ENCODE data around the gene NDFIP2.
A peak's percentile ranks its signal among the peaks of the same experiment; 100 is the strongest.

The NDFIP2 gene, protein sequence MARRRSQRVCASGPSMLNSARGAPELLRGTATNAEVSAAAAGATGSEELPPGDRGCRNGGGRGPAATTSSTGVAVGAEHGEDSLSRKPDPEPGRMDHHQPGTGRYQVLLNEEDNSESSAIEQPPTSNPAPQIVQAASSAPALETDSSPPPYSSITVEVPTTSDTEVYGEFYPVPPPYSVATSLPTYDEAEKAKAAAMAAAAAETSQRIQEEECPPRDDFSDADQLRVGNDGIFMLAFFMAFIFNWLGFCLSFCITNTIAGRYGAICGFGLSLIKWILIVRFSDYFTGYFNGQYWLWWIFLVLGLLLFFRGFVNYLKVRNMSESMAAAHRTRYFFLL

DNA sequence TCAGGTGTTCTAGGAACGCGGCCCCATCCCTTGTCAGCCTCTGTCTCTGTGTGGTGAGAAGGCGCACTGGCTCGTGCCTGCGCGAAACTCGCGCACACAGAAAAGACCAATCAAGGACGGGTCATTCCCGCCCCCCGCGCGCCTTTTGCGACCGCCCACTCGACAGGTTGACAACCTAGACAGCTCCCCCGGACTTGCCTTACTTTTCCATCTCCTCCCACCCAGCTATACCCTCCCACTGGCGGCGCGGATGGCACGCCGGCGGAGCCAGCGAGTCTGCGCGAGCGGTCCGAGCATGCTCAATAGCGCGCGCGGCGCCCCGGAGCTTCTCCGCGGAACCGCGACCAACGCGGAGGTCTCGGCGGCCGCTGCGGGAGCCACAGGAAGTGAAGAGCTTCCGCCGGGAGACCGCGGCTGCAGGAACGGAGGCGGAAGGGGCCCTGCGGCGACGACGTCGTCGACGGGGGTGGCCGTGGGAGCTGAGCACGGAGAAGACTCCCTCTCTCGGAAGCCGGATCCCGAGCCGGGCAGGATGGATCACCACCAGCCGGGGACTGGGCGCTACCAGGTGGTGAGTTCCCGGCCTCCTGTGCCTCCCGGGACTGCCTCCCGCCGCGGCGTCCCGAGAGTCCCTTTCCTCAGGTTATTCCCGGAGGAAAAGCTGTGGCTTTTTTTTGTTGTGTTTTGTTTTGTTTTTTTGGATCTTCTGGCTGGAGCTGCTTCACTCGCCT lies at the start of gene NDFIP2:
Gene NDFIP2, plus strand, starts transcription at position 202 of the 731 bp plus-strand sequence. Its CDS starts 49 bp downstream, at position 251.
- H3K4me1 ChIP-seq (ENCODE audit: insufficient read depth, low read length) = peaks cover 10% of the 10 kb centered on the region
- H3K36me3 ChIP-seq (ENCODE audit: insufficient read depth, low read depth, low read length) = no peaks in the 10 kb centered on the region
- H3K27ac ChIP-seq (ENCODE audit: low read length) = no peak within 1 kb of the TSS
- H3K9me3 ChIP-seq (ENCODE audit: insufficient read depth, low read depth, low read length) = no peaks in the 10 kb centered on the region
- H3K27me3 ChIP-seq (ENCODE audit: insufficient read depth, low read length) = peaks cover 19% of the 10 kb centered on the region
- H3K4me3 ChIP-seq (ENCODE audit: low read length) = peak within 1 kb of the TSS; percentile 95
- H3K9ac ChIP-seq (ENCODE audit: low read depth, low read length) = peak within 1 kb of the TSS; percentile 74; the same call in 1 of the 2 replicates

DNA sequence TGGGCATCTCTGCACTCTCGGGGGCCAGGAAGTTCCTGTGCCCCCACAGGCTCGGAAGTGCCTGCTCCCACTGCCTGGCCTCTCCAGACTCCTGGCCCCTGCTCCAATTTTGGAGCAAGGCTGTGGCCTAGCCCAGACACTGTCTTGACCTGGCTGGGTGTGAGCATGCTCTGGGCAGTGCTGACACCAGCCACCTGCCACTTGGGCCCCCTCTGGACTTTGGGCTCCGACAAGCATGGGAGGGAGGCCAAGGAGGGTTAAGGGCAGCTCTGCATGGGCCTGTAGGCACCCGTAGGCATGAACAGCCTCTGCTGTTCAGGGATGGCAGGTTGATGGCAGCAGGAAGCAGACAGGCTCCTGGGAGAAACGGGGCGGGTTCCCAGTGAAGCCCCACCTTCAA lies 48.9 kb upstream of the NDFIP2 start:
- H3K36me3 ChIP-seq (ENCODE audit: insufficient read depth, low read depth, low read length) = no peaks in the 10 kb centered on the region
- H3K27me3 ChIP-seq (ENCODE audit: insufficient read depth, low read length) = no peaks in the 10 kb centered on the region
- no peak overlapping the region for H3K4me3 ChIP-seq (ENCODE audit: low read length)
- no peak overlapping the region for H3K9ac ChIP-seq (ENCODE audit: low read depth, low read length)
- H3K9me3 ChIP-seq (ENCODE audit: insufficient read depth, low read depth, low read length) = no peaks in the 10 kb centered on the region
- H3K4me1 ChIP-seq (ENCODE audit: insufficient read depth, low read length) = no peaks in the 10 kb centered on the region; the same call in 1 of the 2 replicates
- H3K27ac ChIP-seq (ENCODE audit: low read length) = no peak overlapping the region

DNA sequence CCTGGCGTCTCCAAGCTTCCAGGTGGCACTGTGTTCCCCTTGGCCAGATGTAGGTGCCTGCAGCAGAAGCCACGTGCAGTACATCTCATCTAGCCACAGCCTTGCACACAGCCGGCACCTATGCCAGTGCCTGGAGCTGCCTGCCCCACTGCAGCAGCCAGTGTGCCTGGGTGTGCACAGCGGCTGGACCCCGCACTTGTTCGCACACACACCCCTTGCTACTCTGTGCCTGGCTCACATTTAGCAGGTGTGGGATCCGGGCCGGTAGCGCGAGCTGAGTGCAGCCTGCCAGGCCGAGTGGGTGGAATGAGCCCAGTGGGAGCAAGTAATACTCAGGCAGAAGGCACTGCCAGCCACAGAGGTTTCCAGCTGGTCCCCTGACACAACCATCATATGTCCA lies 48.0 kb upstream of the NDFIP2 start:
- no peaks in the 10 kb centered on the region; the same call in 1 of the 2 replicates for H3K4me1 ChIP-seq (ENCODE audit: insufficient read depth, low read length)
- H3K27ac ChIP-seq (ENCODE audit: low read length) = no peak overlapping the region
- no peaks in the 10 kb centered on the region for H3K27me3 ChIP-seq (ENCODE audit: insufficient read depth, low read length)
- H3K9ac ChIP-seq (ENCODE audit: low read depth, low read length) = no peak overlapping the region
- H3K36me3 ChIP-seq (ENCODE audit: insufficient read depth, low read depth, low read length) = no peaks in the 10 kb centered on the region
- H3K9me3 ChIP-seq (ENCODE audit: insufficient read depth, low read depth, low read length) = no peaks in the 10 kb centered on the region
- H3K4me3 ChIP-seq (ENCODE audit: low read length) = no peak overlapping the region

DNA sequence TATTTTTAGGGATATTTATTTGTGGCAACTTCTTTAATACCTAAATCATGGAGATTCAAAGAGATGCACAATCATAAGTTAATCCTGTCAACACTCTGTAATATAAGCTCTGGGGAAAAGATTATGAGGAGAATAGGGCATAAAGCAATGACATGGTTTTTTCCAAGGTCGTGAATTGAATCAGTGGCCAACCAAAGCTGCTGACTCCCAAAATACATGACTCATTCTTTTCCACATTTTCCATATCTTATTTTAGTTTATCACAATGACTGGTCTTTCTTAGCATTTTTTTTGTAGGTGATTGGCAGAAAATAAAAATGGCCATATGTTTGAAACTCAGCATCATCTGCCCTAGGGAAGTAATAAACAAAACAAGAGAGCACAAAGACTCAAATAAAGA lies 46.4 kb upstream of the NDFIP2 start:
- no peak overlapping the region for H3K9ac ChIP-seq (ENCODE audit: low read depth, low read length)
- no peaks in the 10 kb centered on the region for H3K9me3 ChIP-seq (ENCODE audit: insufficient read depth, low read depth, low read length)
- H3K4me3 ChIP-seq (ENCODE audit: low read length) = no peak overlapping the region
- H3K27me3 ChIP-seq (ENCODE audit: insufficient read depth, low read length) = no peaks in the 10 kb centered on the region
- H3K27ac ChIP-seq (ENCODE audit: low read length) = no peak overlapping the region
- no peaks in the 10 kb centered on the region; the same call in 1 of the 2 replicates for H3K4me1 ChIP-seq (ENCODE audit: insufficient read depth, low read length)
- H3K36me3 ChIP-seq (ENCODE audit: insufficient read depth, low read depth, low read length) = no peaks in the 10 kb centered on the region

DNA sequence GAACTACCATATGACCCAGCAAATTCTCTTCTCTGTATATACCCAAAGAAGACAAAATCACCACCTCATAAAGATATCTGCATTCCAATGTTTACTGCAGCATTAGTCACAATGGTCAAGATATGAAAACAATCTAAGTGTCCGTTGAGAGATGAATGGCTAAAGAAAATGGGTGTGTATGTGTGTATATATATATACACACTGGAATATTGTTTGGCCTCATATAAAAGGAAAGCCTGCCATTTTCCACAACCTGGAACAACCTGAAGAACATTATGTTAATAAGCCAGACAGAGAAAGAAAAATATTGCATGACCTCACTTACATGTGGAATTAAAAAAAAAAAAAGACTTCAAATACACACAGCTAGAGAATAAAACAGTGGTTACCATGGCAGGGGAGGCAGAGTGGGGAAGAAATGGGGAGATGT lies 45.4 kb upstream of the NDFIP2 start:
- Histone ChIP-seq H3K9ac (ENCODE audit: low read depth, low read length) (no peak overlapping the region), H3K4me3 (ENCODE audit: low read length) (no peak overlapping the region), H3K27ac (ENCODE audit: low read length) (no peak overlapping the region), H3K27me3 (ENCODE audit: insufficient read depth, low read length) (no peaks in the 10 kb centered on the region), H3K4me1 (ENCODE audit: insufficient read depth, low read length) (no peaks in the 10 kb centered on the region; the same call in 1 of the 2 replicates), H3K36me3 (ENCODE audit: insufficient read depth, low read depth, low read length) (no peaks in the 10 kb centered on the region), H3K9me3 (ENCODE audit: insufficient read depth, low read depth, low read length) (no peaks in the 10 kb centered on the region)

DNA sequence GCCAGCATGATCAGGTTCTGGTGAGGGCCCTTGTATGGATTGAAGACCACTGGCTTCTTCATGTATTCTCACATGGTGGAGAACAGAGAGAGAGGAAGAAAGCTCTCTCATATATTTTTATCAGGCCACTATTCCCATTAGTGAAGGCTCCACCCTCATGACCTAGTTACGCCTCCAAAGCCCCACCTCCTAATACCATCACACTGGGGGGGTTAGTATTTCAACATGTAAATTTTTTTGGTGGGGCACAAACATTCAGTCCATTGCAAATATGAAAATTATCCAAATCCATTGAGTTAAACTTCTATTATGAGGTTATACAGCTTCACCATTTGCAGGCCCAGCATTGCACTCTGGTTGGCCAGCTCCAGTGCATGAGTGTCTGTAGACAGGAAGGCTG lies 41.7 kb upstream of the NDFIP2 start:
- Histone ChIP-seq H3K27ac (ENCODE audit: low read length) (no peak overlapping the region), H3K4me3 (ENCODE audit: low read length) (no peak overlapping the region), H3K36me3 (ENCODE audit: insufficient read depth, low read depth, low read length) (no peaks in the 10 kb centered on the region), H3K4me1 (ENCODE audit: insufficient read depth, low read length) (no peaks in the 10 kb centered on the region), H3K27me3 (ENCODE audit: insufficient read depth, low read length) (no peaks in the 10 kb centered on the region), H3K9me3 (ENCODE audit: insufficient read depth, low read depth, low read length) (no peaks in the 10 kb centered on the region), H3K9ac (ENCODE audit: low read depth, low read length) (no peak overlapping the region)

DNA sequence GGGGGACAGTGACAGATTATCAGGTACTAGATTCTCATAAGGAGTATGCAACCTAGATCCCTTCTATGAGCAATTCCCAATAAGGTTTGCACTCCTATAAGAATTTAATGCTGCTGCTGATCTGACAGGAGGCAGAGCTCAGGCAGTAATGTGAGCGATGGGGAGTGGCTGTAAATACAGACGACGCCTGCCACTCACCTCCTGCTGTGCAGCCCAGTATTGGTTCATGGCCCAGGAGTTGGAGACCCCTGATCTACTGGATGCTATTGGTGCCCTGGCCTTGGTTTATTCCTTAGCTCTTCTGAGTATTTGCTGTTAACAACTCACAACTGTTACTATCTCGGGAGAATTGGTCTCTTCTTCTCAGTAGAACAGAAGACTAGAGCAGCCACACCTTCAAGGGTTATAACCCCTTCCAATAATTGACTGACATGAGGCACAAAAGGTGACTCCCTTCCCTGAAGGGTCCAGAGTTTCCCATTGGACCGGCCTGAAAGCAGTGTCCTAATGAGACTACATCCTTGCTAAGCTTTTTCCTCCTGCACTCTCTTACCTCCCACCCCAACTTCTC lies 39.9 kb upstream of the NDFIP2 start:
- Histone ChIP-seq H3K9ac (ENCODE audit: low read depth, low read length) (no peak overlapping the region), H3K9me3 (ENCODE audit: insufficient read depth, low read depth, low read length) (no peaks in the 10 kb centered on the region), H3K4me3 (ENCODE audit: low read length) (no peak overlapping the region), H3K36me3 (ENCODE audit: insufficient read depth, low read depth, low read length) (no peaks in the 10 kb centered on the region), H3K4me1 (ENCODE audit: insufficient read depth, low read length) (no peaks in the 10 kb centered on the region), H3K27me3 (ENCODE audit: insufficient read depth, low read length) (no peaks in the 10 kb centered on the region), H3K27ac (ENCODE audit: low read length) (no peak overlapping the region)

DNA sequence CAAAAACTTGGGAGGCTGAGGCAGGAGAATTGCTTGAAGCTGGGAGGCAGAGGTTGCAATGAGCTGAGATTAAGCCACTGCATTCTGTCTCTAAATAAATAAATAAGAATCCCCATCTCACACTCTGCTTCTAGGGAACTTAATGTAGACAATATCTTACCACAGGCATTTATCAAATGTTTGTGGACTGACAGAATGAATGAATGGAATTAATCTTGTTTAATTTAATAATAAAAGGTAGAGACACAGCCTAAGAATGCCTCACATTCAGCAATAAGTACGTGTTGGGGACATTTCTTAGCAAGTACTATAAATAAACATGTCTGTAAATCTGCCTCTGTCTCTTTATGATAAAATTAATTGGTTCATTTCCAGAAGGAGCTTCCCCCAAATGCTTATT lies 38.7 kb upstream of the NDFIP2 start:
- Histone ChIP-seq H3K27ac (ENCODE audit: low read length) (no peak overlapping the region), H3K27me3 (ENCODE audit: insufficient read depth, low read length) (no peaks in the 10 kb centered on the region), H3K9ac (ENCODE audit: low read depth, low read length) (no peak overlapping the region), H3K9me3 (ENCODE audit: insufficient read depth, low read depth, low read length) (no peaks in the 10 kb centered on the region), H3K36me3 (ENCODE audit: insufficient read depth, low read depth, low read length) (no peaks in the 10 kb centered on the region), H3K4me1 (ENCODE audit: insufficient read depth, low read length) (no peaks in the 10 kb centered on the region), H3K4me3 (ENCODE audit: low read length) (no peak overlapping the region)

DNA sequence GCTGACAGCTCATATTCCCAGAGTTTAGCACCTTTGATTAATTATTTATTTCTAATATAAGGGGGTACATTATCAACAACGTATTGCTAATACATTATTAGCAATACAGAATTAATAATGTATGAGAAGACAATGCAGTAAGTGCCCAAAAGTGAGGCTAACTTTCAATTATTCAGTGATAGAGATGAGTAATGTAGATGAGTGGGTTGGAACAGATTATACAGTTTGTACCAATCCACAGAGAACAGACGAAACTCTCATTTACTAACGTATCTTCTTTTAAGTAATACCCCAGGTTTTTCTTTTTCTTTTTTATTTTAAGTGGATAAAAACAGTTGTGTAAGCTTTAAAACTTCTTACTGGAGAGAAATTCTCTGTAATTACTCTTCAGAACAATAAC lies 38.2 kb upstream of the NDFIP2 start:
- no peaks in the 10 kb centered on the region for H3K4me1 ChIP-seq (ENCODE audit: insufficient read depth, low read length)
- no peaks in the 10 kb centered on the region for H3K9me3 ChIP-seq (ENCODE audit: insufficient read depth, low read depth, low read length)
- H3K9ac ChIP-seq (ENCODE audit: low read depth, low read length) = no peak overlapping the region
- no peak overlapping the region for H3K4me3 ChIP-seq (ENCODE audit: low read length)
- no peaks in the 10 kb centered on the region for H3K36me3 ChIP-seq (ENCODE audit: insufficient read depth, low read depth, low read length)
- H3K27ac ChIP-seq (ENCODE audit: low read length) = no peak overlapping the region
- H3K27me3 ChIP-seq (ENCODE audit: insufficient read depth, low read length) = no peaks in the 10 kb centered on the region

DNA sequence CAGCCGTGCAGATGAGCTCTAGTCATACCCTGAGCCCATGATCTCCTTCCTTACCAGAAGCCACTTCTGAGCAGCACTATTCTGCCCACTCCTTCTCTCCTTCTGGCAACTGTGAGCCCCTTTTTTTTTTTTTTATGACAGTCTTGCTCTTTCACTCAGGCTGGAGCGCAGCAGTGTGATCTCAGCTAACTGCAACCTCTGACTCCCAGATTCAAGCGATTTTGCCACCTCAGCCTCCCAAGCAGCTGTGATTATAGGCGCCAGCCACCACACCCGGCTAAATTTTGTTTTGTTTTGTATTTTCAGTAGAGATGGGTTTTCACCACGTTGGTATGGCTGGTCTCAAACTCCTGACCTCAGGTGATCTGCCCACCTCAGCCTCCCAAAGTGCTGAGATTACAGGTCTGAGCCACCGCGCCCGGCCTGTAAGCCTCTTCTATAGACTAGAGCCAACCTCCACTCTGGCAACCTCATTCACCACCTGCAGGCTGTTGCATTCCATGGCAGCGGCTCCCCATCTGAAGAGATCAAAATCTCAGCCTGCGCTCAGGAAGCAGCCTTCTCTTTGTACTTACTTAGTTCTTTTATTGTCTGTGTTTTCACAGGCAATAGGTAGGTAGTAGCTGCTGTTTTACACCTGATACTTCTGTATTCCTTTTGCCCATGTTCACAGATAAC lies 34.8 kb upstream of the NDFIP2 start:
- H3K27me3 ChIP-seq (ENCODE audit: insufficient read depth, low read length) = no peaks in the 10 kb centered on the region
- H3K36me3 ChIP-seq (ENCODE audit: insufficient read depth, low read depth, low read length) = no peaks in the 10 kb centered on the region
- H3K27ac ChIP-seq (ENCODE audit: low read length) = no peak overlapping the region
- H3K4me3 ChIP-seq (ENCODE audit: low read length) = no peak overlapping the region
- no peaks in the 10 kb centered on the region for H3K9me3 ChIP-seq (ENCODE audit: insufficient read depth, low read depth, low read length)
- H3K4me1 ChIP-seq (ENCODE audit: insufficient read depth, low read length) = no peaks in the 10 kb centered on the region
- no peak overlapping the region for H3K9ac ChIP-seq (ENCODE audit: low read depth, low read length)

DNA sequence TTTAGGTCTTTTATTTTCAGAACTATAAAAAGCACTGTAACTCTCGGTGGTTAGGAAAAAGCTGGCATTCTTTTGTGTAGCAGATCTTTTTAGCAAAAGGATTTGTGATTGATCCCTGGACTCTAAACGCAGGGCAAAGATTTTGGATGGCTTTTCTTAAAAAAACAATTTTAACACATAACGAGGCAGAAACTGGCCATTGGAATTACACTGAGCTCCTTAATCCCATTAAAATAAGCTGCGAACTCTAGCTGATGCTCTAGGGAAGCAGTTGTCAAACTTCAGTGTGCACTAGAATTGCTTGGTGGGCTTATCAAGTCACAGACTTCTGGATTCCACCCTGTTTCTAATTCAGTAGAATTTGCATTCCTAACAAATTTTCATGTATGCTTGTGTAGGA lies 33.8 kb upstream of the NDFIP2 start:
- no peak overlapping the region for H3K9ac ChIP-seq (ENCODE audit: low read depth, low read length)
- no peaks in the 10 kb centered on the region for H3K27me3 ChIP-seq (ENCODE audit: insufficient read depth, low read length)
- H3K9me3 ChIP-seq (ENCODE audit: insufficient read depth, low read depth, low read length) = no peaks in the 10 kb centered on the region
- H3K27ac ChIP-seq (ENCODE audit: low read length) = no peak overlapping the region
- peaks cover 4% of the 10 kb centered on the region; the same call in 1 of the 2 replicates for H3K4me1 ChIP-seq (ENCODE audit: insufficient read depth, low read length)
- H3K4me3 ChIP-seq (ENCODE audit: low read length) = no peak overlapping the region
- H3K36me3 ChIP-seq (ENCODE audit: insufficient read depth, low read depth, low read length) = no peaks in the 10 kb centered on the region
